Retinal pigment epithelial cell (primary cell): ENCODE measurements around the gene INHBE.
"Not testable (repeated sequence)": the region's sequence is repeated elsewhere in the genome, so short reads cannot be mapped to it uniquely, and the experiment has no call there.

Experiments used
- DNase-seq: peaks from one replicate; pipeline ENCODE4 v3.0.0-alpha.2; 2010; ENCODE audit warnings: low read depth
- H3K4me3 ChIP-seq: 2 replicates; pipeline ENCODE4 v1.5.1; 2011; ENCODE audit warnings: mild to moderate bottlenecking, low read length, control low read depth, moderate library complexity
- CTCF ChIP-seq: conservative IDR thresholded peaks from 2 replicates; pipeline ENCODE4 v1.5.1; 2011; ENCODE audit warnings: low read depth, low read length, control low read depth, inconsistent platforms

Gene INHBE

GRCh38 chr12:57420482-57420881 is 34.6 kb upstream of the INHBE start:
- no peak for TF ChIP-seq CTCF
- no peak overlapping the region for H3K4me3 ChIP-seq
- no peak for DNase-seq

GRCh38 chr12:57426948-57427347 is 28.2 kb upstream of the INHBE start:
- DNase-seq: not testable (repeated sequence)

GRCh38 chr12:57428965-57429364 is 26.1 kb upstream of the INHBE start:
- no peak for DNase-seq
- TF ChIP-seq CTCF: no peak
- no peak overlapping the region for H3K4me3 ChIP-seq

More at GRCh38 chr12:57426948-57427347, 28.2 kb upstream of the INHBE start:
- not testable (repeated sequence) for H3K4me3 ChIP-seq

- no peak for TF ChIP-seq CTCF
- no peak for DNase-seq
- H3K4me3 ChIP-seq: peak overlapping the region; percentile 69
Measured at GRCh38 chr12:57429473-57430111, 25.5 kb upstream of the INHBE start.

GRCh38 chr12:57430112-57430930 is 24.8 kb upstream of the INHBE start:
- DNase-seq: peak; percentile 7
- no peak for TF ChIP-seq CTCF
- peak overlapping the region; percentile 69 for H3K4me3 ChIP-seq

GRCh38 chr12:57430931-57431566 is 24.1 kb upstream of the INHBE start, which contains the start of gene R3HDM2:
R3HDM2 (minus strand) TSS chr12:57431043; CDS start chr12:57310428, 120,615 bp downstream.
- no peak for TF ChIP-seq CTCF
- peak within 1 kb of the TSS; percentile 69 for H3K4me3 ChIP-seq
- DNase-seq: peak; percentile 85

GRCh38 chr12:57431654-57432188 is 23.4 kb upstream of the INHBE start:
- DNase-seq: no peak
- H3K4me3 ChIP-seq: no peak overlapping the region
- TF ChIP-seq CTCF: no peak
